ENCODE data around the gene NOVA1. TPM values are rescaled to one million over a fixed set of nuclear protein-coding genes. Genes with fewer than 3 reads are reported as not detected.
"Not testable (repeated sequence)": the region's sequence is repeated elsewhere in the genome, so short reads cannot be mapped to it uniquely, and the experiment has no call there.

Gene NOVA1
- 35.1 TPM for total RNA-seq

GRCh38 chr14:26597589-26598080 is at the start of gene NOVA1:
Gene NOVA1 (minus strand): TSS chr14:26598033. CDS start chr14:26597436, 597 bp downstream.
- intact Hi-C loops (cut with DNase I) = no loop called here
- DNase-seq (ENCODE audit: extremely low spot score in 2 of 2) = peak in 1 of 2 donors; percentile 87
- no peaks in the 10 kb centered on the region for H3K27me3 ChIP-seq
- no peaks in the 10 kb centered on the region for H3K9me3 ChIP-seq
- peak within 1 kb of the TSS; percentile 49 to 72 for H3K4me3 ChIP-seq
- H3K4me1 ChIP-seq = peaks cover 10% of the 10 kb centered on the region
- peak in 1 of 2 donors; percentile 34 for TF ChIP-seq POLR2A (IDR thresholded peaks at IDR 0.05)
- TF ChIP-seq, protein P1, sequence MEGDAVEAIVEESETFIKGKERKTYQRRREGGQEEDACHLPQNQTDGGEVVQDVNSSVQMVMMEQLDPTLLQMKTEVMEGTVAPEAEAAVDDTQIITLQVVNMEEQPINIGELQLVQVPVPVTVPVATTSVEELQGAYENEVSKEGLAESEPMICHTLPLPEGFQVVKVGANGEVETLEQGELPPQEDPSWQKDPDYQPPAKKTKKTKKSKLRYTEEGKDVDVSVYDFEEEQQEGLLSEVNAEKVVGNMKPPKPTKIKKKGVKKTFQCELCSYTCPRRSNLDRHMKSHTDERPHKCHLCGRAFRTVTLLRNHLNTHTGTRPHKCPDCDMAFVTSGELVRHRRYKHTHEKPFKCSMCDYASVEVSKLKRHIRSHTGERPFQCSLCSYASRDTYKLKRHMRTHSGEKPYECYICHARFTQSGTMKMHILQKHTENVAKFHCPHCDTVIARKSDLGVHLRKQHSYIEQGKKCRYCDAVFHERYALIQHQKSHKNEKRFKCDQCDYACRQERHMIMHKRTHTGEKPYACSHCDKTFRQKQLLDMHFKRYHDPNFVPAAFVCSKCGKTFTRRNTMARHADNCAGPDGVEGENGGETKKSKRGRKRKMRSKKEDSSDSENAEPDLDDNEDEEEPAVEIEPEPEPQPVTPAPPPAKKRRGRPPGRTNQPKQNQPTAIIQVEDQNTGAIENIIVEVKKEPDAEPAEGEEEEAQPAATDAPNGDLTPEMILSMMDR (IDR thresholded peaks at IDR 0.05) = no peak
- H3K27ac ChIP-seq = peak within 1 kb of the TSS; percentile 94
- H3K36me3 ChIP-seq = no peaks in the 10 kb centered on the region

GRCh38 chr14:26645057-26645456 is 47.2 kb upstream of the NOVA1 start:
- H3K36me3 ChIP-seq; H3K4me3 ChIP-seq; H3K27me3 ChIP-seq; H3K4me1 ChIP-seq; H3K9me3 ChIP-seq; DNase-seq (ENCODE audit: extremely low spot score in 2 of 2); intact Hi-C loops (cut with DNase I); H3K27ac ChIP-seq: not testable (repeated sequence)

DNA sequence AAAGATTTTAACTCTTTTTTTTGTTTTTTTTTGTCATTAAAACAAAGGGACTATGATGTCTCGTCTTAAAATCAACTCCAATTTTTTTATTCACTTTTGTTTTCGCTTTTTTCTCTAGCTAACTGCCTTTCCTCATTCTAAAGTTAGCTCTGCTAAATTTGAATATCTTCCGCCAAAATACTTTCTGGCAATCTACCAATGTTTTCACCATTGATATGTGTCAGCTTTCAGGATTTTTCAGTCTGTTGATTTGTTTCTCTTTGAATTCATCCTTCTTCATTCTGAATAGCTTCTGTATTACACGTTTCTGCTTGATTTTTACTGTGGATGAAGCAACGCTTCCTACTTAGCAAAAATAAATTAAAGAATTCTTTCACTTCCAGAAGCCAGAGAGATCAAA is 38.7 kb upstream of the NOVA1 start:
- H3K27me3 ChIP-seq = no peaks in the 10 kb centered on the region
- intact Hi-C loops (cut with DNase I) = no loop called here
- no peak overlapping the region for H3K4me3 ChIP-seq
- no peaks in the 10 kb centered on the region for H3K9me3 ChIP-seq
- H3K36me3 ChIP-seq = no peaks in the 10 kb centered on the region
- H3K4me1 ChIP-seq = peaks cover 3% of the 10 kb centered on the region
- TF ChIP-seq, protein P1 (IDR thresholded peaks at IDR 0.05) = no peak
- TF ChIP-seq POLR2A (IDR thresholded peaks at IDR 0.05) (no peak), POLR2AphosphoS5 (IDR thresholded peaks at IDR 0.05; ENCODE audit: insufficient read depth in 1 of 2, low read depth in 1 of 2) (no peak)
- DNase-seq (ENCODE audit: extremely low spot score in 2 of 2) = no peak
- H3K27ac ChIP-seq = no peak overlapping the region

- H3K9me3 ChIP-seq; intact Hi-C loops (cut with DNase I); H3K27ac ChIP-seq; H3K36me3 ChIP-seq; DNase-seq (ENCODE audit: extremely low spot score in 2 of 2); H3K4me1 ChIP-seq; H3K27me3 ChIP-seq; H3K4me3 ChIP-seq: not testable (repeated sequence)
Measured at GRCh38 chr14:26634946-26635345, 37.1 kb upstream of the NOVA1 start.

GRCh38 chr14:26626256-26626655 is 28.4 kb upstream of the NOVA1 start:
- Histone ChIP-seq H3K36me3 (no peaks in the 10 kb centered on the region), H3K4me3 (no peak overlapping the region), H3K27me3 (no peaks in the 10 kb centered on the region), H3K9me3 (no peaks in the 10 kb centered on the region), H3K4me1 (no peaks in the 10 kb centered on the region), H3K27ac (no peak overlapping the region)
- no peak for DNase-seq (ENCODE audit: extremely low spot score in 2 of 2)
- TF ChIP-seq POLR2AphosphoS5 (IDR thresholded peaks at IDR 0.05; ENCODE audit: insufficient read depth in 1 of 2, low read depth in 1 of 2) (no peak), POLR2A (IDR thresholded peaks at IDR 0.05) (no peak)
- TF ChIP-seq, protein P1 (IDR thresholded peaks at IDR 0.05) = no peak
- intact Hi-C loops (cut with DNase I) = no loop called here

- TF ChIP-seq, protein P1 (IDR thresholded peaks at IDR 0.05) = no peak
- TF ChIP-seq POLR2A (IDR thresholded peaks at IDR 0.05) (no peak), POLR2AphosphoS5 (IDR thresholded peaks at IDR 0.05; ENCODE audit: insufficient read depth in 1 of 2, low read depth in 1 of 2) (no peak)
- Histone ChIP-seq H3K9me3 (no peaks in the 10 kb centered on the region), H3K4me1 (no peaks in the 10 kb centered on the region), H3K4me3 (no peak overlapping the region), H3K27ac (no peak overlapping the region), H3K36me3 (no peaks in the 10 kb centered on the region), H3K27me3 (no peaks in the 10 kb centered on the region)
- intact Hi-C loops (cut with DNase I) = no loop called here
- DNase-seq (ENCODE audit: extremely low spot score in 2 of 2) = no peak
Measured at GRCh38 chr14:26622611-26623010, 24.8 kb upstream of the NOVA1 start.

Data from vagina (tissue), 2 donors.